Suprapubic skin (tissue), 4 donors: ENCODE results near the gene RGL2.

Experiments
- CTCF ChIP-seq, 2 donors: fragments of 200-600 bp in 1 of 2; fragments of 450-650 bp in 1 of 2; sonication (generic) in 1 of 2; IDR thresholded peaks; one replicate each; pipeline ENCODE4 v1.5.1; 2016 to 2019; ENCODE audit warnings: antibody characterized with exemption in 2 of 2, mild to moderate bottlenecking in 1 of 2, moderate library complexity in 1 of 2
- POLR2A ChIP-seq, 2 donors: fragments of 450-650 bp; IDR thresholded peaks; one replicate each; pipeline ENCODE4 v1.6.1; 2017; ENCODE audit warnings: antibody characterized with exemption in 2 of 2, mild to moderate bottlenecking in 2 of 2, moderate library complexity in 2 of 2
- POLR2AphosphoS5 ChIP-seq, 3 donors: sonication (generic); formaldehyde crosslinking; IDR thresholded peaks; one replicate each; pipeline ENCODE4 v1.6.1; 2017; ENCODE audit warnings: antibody characterized with exemption in 3 of 3

GRCh38 chr6:33312361-33313104 is 13.8 kb upstream of the RGL2 start:
- no peak for TF ChIP-seq CTCF (IDR thresholded peaks at IDR 0.05)
- TF ChIP-seq POLR2A (IDR thresholded peaks at IDR 0.05) = no peak
- TF ChIP-seq POLR2AphosphoS5 (IDR thresholded peaks at IDR 0.05) = no peak
